ENCODE measurements around the gene WDR33. TPM values are rescaled to one million over a fixed set of nuclear protein-coding genes. Genes with fewer than 3 reads are reported as not detected.

WDR33 gene
- total RNA-seq, 2 experiments from 2014 or later: 59.8 to 61.5 TPM

- Mint-ChIP-seq H3K9me3 (no peaks in the 10 kb centered on the region), H3K4me3 (no peak overlapping the region), H3K36me3 (ENCODE audit: low read depth) (peaks cover 76% of the 10 kb centered on the region), H3K27me3 (no peaks in the 10 kb centered on the region), H3K27ac (no peak overlapping the region), H3K4me1 (ENCODE audit: low read depth) (no peaks in the 10 kb centered on the region)
- no peak overlapping the region for H3K4me3 ChIP-seq (ENCODE audit: low read length)
- ChIA-PET POLR2A (interaction anchor here (1.6 kb wide), 1 partner anchor 16 kb away, joined by 10 read pairs; the partner anchor contains the start of gene SFT2D3), CTCF (no interaction called here)
- H3K36me3 ChIP-seq (ENCODE audit: insufficient read depth, low read length): peaks cover 77% of the 10 kb centered on the region
- no peaks in the 10 kb centered on the region for H3K4me1 ChIP-seq (ENCODE audit: insufficient read depth, low read length)
- intact Hi-C loops (cut with DNase I, micrococcal nuclease): no loop called here
- TF ChIP-seq CTCF (IDR thresholded peaks at IDR 0.05): no peak
- ATAC-seq (ENCODE audit: poor library complexity) (no peak), DNase-seq (no peak)
- no peak overlapping the region for H3K27ac ChIP-seq (ENCODE audit: low read depth in 1 of 2, low read length in 2 of 2)
- H3K9me3 ChIP-seq (ENCODE audit: control insufficient read depth in 1 of 2, insufficient read depth in 1 of 2, low read length in 2 of 2): no peaks in the 10 kb centered on the region
- H3K27me3 ChIP-seq (ENCODE audit: control insufficient read depth in 1 of 2, insufficient read depth in 2 of 2, low read length in 2 of 2): no peaks in the 10 kb centered on the region
These were observed 92.7 kb downstream of the WDR33 start for GRCh38 chr2:127718271-127718670.

- ChIA-PET CTCF (interaction anchor here (1.2 kb wide), 1 partner anchor 13 kb away, joined by 3 read pairs; no protein-coding TSS in a partner anchor), POLR2A (interaction anchor here (3.9 kb wide), 1 partner anchor 14 kb away, joined by 15 read pairs; the partner anchor contains the start of gene SFT2D3)
- no peak for DNase-seq
- Mint-ChIP-seq H3K9me3 (no peaks in the 10 kb centered on the region), H3K4me1 (ENCODE audit: low read depth) (no peaks in the 10 kb centered on the region), H3K36me3 (ENCODE audit: low read depth) (peaks cover 64% of the 10 kb centered on the region), H3K4me3 (no peak overlapping the region), H3K27ac (no peak overlapping the region), H3K27me3 (no peaks in the 10 kb centered on the region)
- ATAC-seq (ENCODE audit: poor library complexity): no peak
- no peak overlapping the region for H3K4me3 ChIP-seq (ENCODE audit: low read length)
- TF ChIP-seq CTCF (IDR thresholded peaks at IDR 0.05): no peak
- no peaks in the 10 kb centered on the region for H3K27me3 ChIP-seq (ENCODE audit: control insufficient read depth in 1 of 2, insufficient read depth in 2 of 2, low read length in 2 of 2)
- H3K27ac ChIP-seq (ENCODE audit: low read depth in 1 of 2, low read length in 2 of 2): no peak overlapping the region
- no peaks in the 10 kb centered on the region for H3K9me3 ChIP-seq (ENCODE audit: control insufficient read depth in 1 of 2, insufficient read depth in 1 of 2, low read length in 2 of 2)
- intact Hi-C loops (cut with DNase I, micrococcal nuclease): no loop called here
- no peaks in the 10 kb centered on the region for H3K4me1 ChIP-seq (ENCODE audit: insufficient read depth, low read length)
- H3K36me3 ChIP-seq (ENCODE audit: insufficient read depth, low read length): peaks cover 54% of the 10 kb centered on the region
These were observed 95.1 kb downstream of the WDR33 start for GRCh38 chr2:127715778-127716449.

GRCh38 chr2:127713562-127713961 is 97.4 kb downstream of the WDR33 start:
- POLR2A ChIA-PET: interaction anchor here (0.9 to 3.9 kb wide), 3 partner anchors 9 to 74 kb away, joined by 3 to 15 read pairs (median 3); partner anchors contain the start of gene SFT2D3
- Histone ChIP-seq H3K27ac (ENCODE audit: low read depth in 1 of 2, low read length in 2 of 2) (no peak overlapping the region), H3K36me3 (ENCODE audit: insufficient read depth, low read length) (peaks cover 49% of the 10 kb centered on the region), H3K9me3 (ENCODE audit: control insufficient read depth in 1 of 2, insufficient read depth in 1 of 2, low read length in 2 of 2) (no peaks in the 10 kb centered on the region), H3K4me3 (ENCODE audit: low read length) (no peak overlapping the region), H3K27me3 (ENCODE audit: control insufficient read depth in 1 of 2, insufficient read depth in 2 of 2, low read length in 2 of 2) (no peaks in the 10 kb centered on the region), H3K4me1 (ENCODE audit: insufficient read depth, low read length) (no peaks in the 10 kb centered on the region)
- no peak overlapping the region for H3K4me3 Mint-ChIP-seq
- ATAC-seq (ENCODE audit: poor library complexity) (no peak), DNase-seq (no peak)
- H3K27me3 Mint-ChIP-seq: no peaks in the 10 kb centered on the region
- CTCF ChIA-PET: interaction anchor here (1.5 kb wide), 1 partner anchor 9 kb away, joined by 3 read pairs; no protein-coding TSS in a partner anchor
- no peak for TF ChIP-seq CTCF (IDR thresholded peaks at IDR 0.05)
- peaks cover 66% of the 10 kb centered on the region for H3K36me3 Mint-ChIP-seq (ENCODE audit: low read depth)
- H3K4me1 Mint-ChIP-seq (ENCODE audit: low read depth): no peaks in the 10 kb centered on the region
- intact Hi-C loops (cut with DNase I, micrococcal nuclease): no loop called here
- no peak overlapping the region for H3K27ac Mint-ChIP-seq
- H3K9me3 Mint-ChIP-seq: no peaks in the 10 kb centered on the region
